ENCODE measurements around the gene LRRC7.

LRRC7 gene

GRCh38 chr1:70048336-70049094, 480.8 kb downstream of the LRRC7 start:
- no peak for DNase-seq

GRCh38 chr1:70051926-70052325, 484.2 kb downstream of the LRRC7 start:
- no peak for DNase-seq

- DNase-seq: no peak
These were observed 489.8 kb downstream of the LRRC7 start for GRCh38 chr1:70057500-70057899.

- DNase-seq: no peak
These were observed 493.5 kb downstream of the LRRC7 start for GRCh38 chr1:70061231-70061630.

- DNase-seq: no peak
These were observed 496.1 kb downstream of the LRRC7 start for GRCh38 chr1:70063861-70064260.

GRCh38 chr1:70066711-70067110, 499.0 kb downstream of the LRRC7 start:
- no peak for DNase-seq

GRCh38 chr1:70071601-70072000, 503.9 kb downstream of the LRRC7 start:
- DNase-seq: no peak

- no peak for DNase-seq
These were observed 504.6 kb downstream of the LRRC7 start for GRCh38 chr1:70072231-70072751.

- no peak for DNase-seq
These were observed 508.0 kb downstream of the LRRC7 start for GRCh38 chr1:70075761-70076160.

GRCh38 chr1:70077066-70077465, 509.3 kb downstream of the LRRC7 start:
- DNase-seq: no peak

GRCh38 chr1:70079546-70079945, 511.8 kb downstream of the LRRC7 start:
- no peak for DNase-seq

- DNase-seq: no peak
These were observed 515.8 kb downstream of the LRRC7 start for GRCh38 chr1:70083519-70083918.

- DNase-seq: no peak
These were observed 516.7 kb downstream of the LRRC7 start for GRCh38 chr1:70084314-70084915.

- no peak for DNase-seq
These were observed 517.8 kb downstream of the LRRC7 start for GRCh38 chr1:70085521-70085920.

- no peak for DNase-seq
These were observed 519.2 kb downstream of the LRRC7 start for GRCh38 chr1:70086897-70087296.

GRCh38 chr1:70090141-70090540, 522.4 kb downstream of the LRRC7 start:
- DNase-seq: no peak

GRCh38 chr1:70090875-70091274, 523.2 kb downstream of the LRRC7 start:
- no peak for DNase-seq

GRCh38 chr1:70091811-70092210, 524.1 kb downstream of the LRRC7 start:
- DNase-seq: no peak

GRCh38 chr1:70092526-70092925, 524.8 kb downstream of the LRRC7 start:
- no peak for DNase-seq

- no peak for DNase-seq
These were observed 525.7 kb downstream of the LRRC7 start for GRCh38 chr1:70093250-70093975.

GRCh38 chr1:70101231-70101630, 533.5 kb downstream of the LRRC7 start:
- DNase-seq: no peak

GRCh38 chr1:70101774-70102173, 534.1 kb downstream of the LRRC7 start:
- DNase-seq: no peak

GRCh38 chr1:70103770-70104169, 536.0 kb downstream of the LRRC7 start:
- DNase-seq: no peak

GRCh38 chr1:70109241-70109640, 541.5 kb downstream of the LRRC7 start:
- DNase-seq: no peak

All from activated CD8-positive, alpha-beta memory T cell treated with anti-CD3 and anti-CD28 coated beads for 24 hours (primary cell).